IPS-15b (cell line): ENCODE data around the gene SERPINH1.
"Not testable (repeated sequence)": the region's sequence is repeated elsewhere in the genome, so short reads cannot be mapped to it uniquely, and the experiment has no call there.

Experiments used
- H3K27me3 ChIP-seq: one replicate; pipeline ENCODE4 v1.6.1; 2013; ENCODE audit warnings: low read length; ENCODE audit not compliant: control insufficient read depth, insufficient read depth
- H3K36me3 ChIP-seq: one replicate; pipeline ENCODE4 v1.6.1; 2013; ENCODE audit warnings: low read length; ENCODE audit not compliant: control insufficient read depth, insufficient read depth
- H3K4me1 ChIP-seq: one replicate; pipeline ENCODE4 v1.6.1; 2013; ENCODE audit warnings: mild to moderate bottlenecking, low read length; ENCODE audit not compliant: control insufficient read depth, insufficient read depth
- H3K4me3 ChIP-seq: one replicate; pipeline ENCODE4 v1.5.1; 2013; ENCODE audit warnings: low read depth, low read length
- H3K9ac ChIP-seq: one replicate; pipeline ENCODE4 v1.6.1; 2013; ENCODE audit warnings: low read depth, mild to moderate bottlenecking, low read length
- H3K9me3 ChIP-seq: one replicate; pipeline ENCODE4 v1.6.1; 2013; ENCODE audit warnings: mild to moderate bottlenecking, low read length; ENCODE audit not compliant: control insufficient read depth, insufficient read depth

The SERPINH1 gene

DNA sequence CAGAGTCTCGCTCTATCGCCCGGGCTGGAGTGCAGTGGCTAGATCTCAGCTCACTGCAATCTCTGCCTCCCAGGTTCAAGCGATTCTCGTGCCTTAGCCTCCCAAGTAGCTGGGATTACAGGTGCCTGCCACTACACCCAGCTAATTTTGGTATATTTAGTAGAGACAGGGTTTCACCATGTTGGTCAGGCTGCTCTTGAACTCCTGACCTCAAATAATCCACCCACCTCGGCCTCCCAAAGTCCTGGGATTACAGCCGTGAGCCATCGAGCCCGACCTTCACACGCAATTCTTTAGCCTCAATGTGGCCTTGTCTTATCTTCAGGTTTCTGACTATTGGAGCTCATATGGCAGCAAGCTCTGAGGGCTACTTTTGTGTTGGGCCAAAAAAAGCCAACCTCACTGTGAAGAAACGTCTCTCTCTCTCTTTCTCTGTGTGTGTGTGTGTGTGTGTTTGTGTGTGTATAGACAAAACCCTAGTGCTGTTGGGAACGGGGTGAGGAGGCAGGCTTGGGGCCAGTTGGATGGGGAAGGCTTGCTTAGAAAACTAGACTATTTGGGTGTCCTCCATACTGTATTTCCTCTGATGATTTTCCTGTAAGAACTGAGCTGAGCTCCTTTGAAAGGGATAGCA lies 22.7 kb downstream of the SERPINH1 start:
- H3K9me3 ChIP-seq, H3K36me3 ChIP-seq, H3K9ac ChIP-seq, H3K4me3 ChIP-seq, H3K4me1 ChIP-seq, H3K27me3 ChIP-seq: not testable (repeated sequence)

DNA sequence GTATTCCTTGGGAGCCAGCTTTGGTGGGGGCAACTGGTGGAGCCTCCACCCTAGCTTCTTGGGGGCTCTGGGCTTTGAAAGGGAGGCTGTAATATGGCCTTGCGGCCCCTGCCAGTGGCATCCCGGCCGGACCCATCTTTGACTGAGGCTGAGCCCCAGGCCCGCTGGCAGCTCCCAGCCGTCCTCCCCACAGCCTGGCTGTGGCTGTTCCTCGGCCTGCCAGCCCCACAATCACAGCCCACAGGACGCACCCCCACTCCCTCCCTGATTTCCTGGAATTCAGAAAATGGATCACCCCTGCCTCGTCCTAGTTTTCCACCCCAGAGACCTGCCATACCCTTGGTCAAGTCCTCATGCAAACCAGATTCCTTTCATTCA lies 23.2 kb downstream of the SERPINH1 start:
- Histone ChIP-seq H3K27me3 (no peaks in the 10 kb centered on the region), H3K4me1 (peaks cover 3% of the 10 kb centered on the region), H3K9me3 (no peaks in the 10 kb centered on the region), H3K9ac (no peak overlapping the region), H3K36me3 (no peaks in the 10 kb centered on the region), H3K4me3 (no peak overlapping the region)

- Histone ChIP-seq H3K4me3 (no peak overlapping the region), H3K4me1 (peaks cover 3% of the 10 kb centered on the region), H3K9ac (no peak overlapping the region), H3K9me3 (no peaks in the 10 kb centered on the region), H3K36me3 (no peaks in the 10 kb centered on the region), H3K27me3 (no peaks in the 10 kb centered on the region)
These were observed 24.3 kb downstream of the SERPINH1 start for GRCh38 chr11:75586395-75586794.

GRCh38 chr11:75588051-75588481 lies 26.0 kb downstream of the SERPINH1 start:
- no peak overlapping the region for H3K4me3 ChIP-seq
- peaks cover 3% of the 10 kb centered on the region for H3K4me1 ChIP-seq
- H3K9ac ChIP-seq = no peak overlapping the region
- peaks cover 2% of the 10 kb centered on the region for H3K27me3 ChIP-seq
- H3K9me3 ChIP-seq = no peaks in the 10 kb centered on the region
- H3K36me3 ChIP-seq = no peaks in the 10 kb centered on the region

DNA sequence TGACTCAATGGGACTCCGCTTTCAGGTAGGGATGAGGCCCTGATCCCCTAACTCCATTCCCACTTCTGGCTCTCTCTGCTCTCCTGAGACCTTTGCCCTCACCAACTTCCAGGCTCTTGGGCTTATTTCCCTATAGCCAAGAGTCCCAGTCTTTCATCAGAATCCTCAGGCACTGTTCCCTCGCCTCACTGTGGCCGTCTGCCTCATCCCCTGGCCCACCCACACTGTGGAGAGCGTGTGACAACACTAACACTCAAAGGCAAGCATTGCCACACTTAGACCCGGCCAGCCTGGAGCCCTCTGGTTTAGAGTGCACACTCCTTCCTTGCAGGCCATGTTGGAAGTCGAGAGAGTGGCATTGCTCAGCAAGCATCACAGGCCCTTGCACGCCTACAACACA lies 27.0 kb downstream of the SERPINH1 start:
- H3K4me3 ChIP-seq = no peak overlapping the region
- peaks cover 2% of the 10 kb centered on the region for H3K27me3 ChIP-seq
- no peaks in the 10 kb centered on the region for H3K9me3 ChIP-seq
- H3K36me3 ChIP-seq = no peaks in the 10 kb centered on the region
- no peak overlapping the region for H3K9ac ChIP-seq
- H3K4me1 ChIP-seq = peaks cover 3% of the 10 kb centered on the region

- H3K36me3 ChIP-seq = no peaks in the 10 kb centered on the region
- H3K27me3 ChIP-seq = peaks cover 2% of the 10 kb centered on the region
- H3K9me3 ChIP-seq = no peaks in the 10 kb centered on the region
- no peaks in the 10 kb centered on the region for H3K4me1 ChIP-seq
- H3K9ac ChIP-seq = no peak overlapping the region
- no peak overlapping the region for H3K4me3 ChIP-seq
These were observed 27.9 kb downstream of the SERPINH1 start for GRCh38 chr11:75589933-75590332.

GRCh38 chr11:75591371-75591770 lies 29.3 kb downstream of the SERPINH1 start:
- Histone ChIP-seq H3K4me3 (no peak overlapping the region), H3K4me1 (no peaks in the 10 kb centered on the region), H3K36me3 (no peaks in the 10 kb centered on the region), H3K9me3 (no peaks in the 10 kb centered on the region), H3K27me3 (peaks cover 2% of the 10 kb centered on the region), H3K9ac (no peak overlapping the region)

DNA sequence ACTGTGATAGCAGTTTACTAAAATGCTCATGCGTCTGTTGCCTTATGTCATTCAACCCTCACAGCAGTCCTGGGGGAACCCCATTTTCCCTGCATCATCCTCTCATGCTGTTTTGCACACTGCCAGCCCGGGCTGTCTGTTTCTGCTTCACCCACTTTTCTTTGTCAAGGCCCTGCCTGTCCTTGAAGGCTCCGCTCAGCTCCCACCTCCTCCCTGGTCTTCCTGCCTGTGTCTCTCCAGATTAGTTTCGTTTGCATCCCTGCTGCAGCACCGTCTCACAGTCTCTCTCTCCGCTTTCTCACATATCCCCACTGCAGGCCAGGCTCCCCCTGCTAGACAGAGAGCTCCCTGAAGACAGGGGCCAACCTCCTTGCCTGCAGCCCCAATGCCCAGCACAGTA lies 29.9 kb downstream of the SERPINH1 start:
- Histone ChIP-seq H3K9ac (no peak overlapping the region), H3K4me1 (no peaks in the 10 kb centered on the region), H3K4me3 (no peak overlapping the region), H3K9me3 (no peaks in the 10 kb centered on the region), H3K36me3 (no peaks in the 10 kb centered on the region), H3K27me3 (peaks cover 2% of the 10 kb centered on the region)

GRCh38 chr11:75592715-75593114 lies 30.7 kb downstream of the SERPINH1 start:
- Histone ChIP-seq H3K27me3 (peaks cover 2% of the 10 kb centered on the region), H3K4me1 (no peaks in the 10 kb centered on the region), H3K9ac (no peak overlapping the region), H3K36me3 (no peaks in the 10 kb centered on the region), H3K9me3 (no peaks in the 10 kb centered on the region), H3K4me3 (no peak overlapping the region)

DNA sequence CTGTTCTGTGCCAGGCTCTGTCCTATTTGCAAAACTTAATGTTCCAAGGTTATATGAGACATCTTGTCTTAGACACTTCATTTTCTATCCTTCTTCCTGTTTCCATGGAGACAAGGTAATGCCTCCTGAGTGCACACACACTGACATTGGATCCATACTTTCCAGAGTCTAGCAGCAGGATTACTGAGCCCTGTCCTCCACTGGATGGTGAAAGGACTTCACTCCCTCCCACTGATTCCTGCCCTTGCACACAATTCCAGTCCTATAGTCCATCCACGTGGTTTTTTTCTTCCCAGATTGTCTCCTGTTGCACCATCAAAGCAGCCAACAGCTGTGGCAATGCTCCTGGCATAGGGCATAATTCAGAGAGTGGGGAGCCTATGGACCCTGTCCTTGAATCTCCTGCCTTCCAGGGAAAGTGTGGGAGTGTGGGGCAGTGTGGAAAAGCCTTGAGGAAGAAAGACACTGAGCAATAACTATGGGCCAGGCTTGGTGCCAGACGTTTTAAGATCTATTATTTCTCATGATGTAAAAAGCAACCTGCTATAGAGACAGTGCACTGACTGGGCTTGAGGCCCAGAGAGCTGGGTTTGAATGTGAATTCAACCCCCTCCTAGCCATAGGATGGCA lies 31.3 kb downstream of the SERPINH1 start:
- no peaks in the 10 kb centered on the region for H3K9me3 ChIP-seq

GRCh38 chr11:75594211-75594610 lies 32.2 kb downstream of the SERPINH1 start:
- Histone ChIP-seq H3K4me1 (no peaks in the 10 kb centered on the region), H3K36me3 (no peaks in the 10 kb centered on the region), H3K4me3 (no peak overlapping the region), H3K27me3 (peaks cover 2% of the 10 kb centered on the region), H3K9ac (no peak overlapping the region), H3K9me3 (no peaks in the 10 kb centered on the region)

More for the DNA sequence above, 31.3 kb downstream of the SERPINH1 start:
- Histone ChIP-seq H3K9ac (no peak overlapping the region), H3K27me3 (peaks cover 2% of the 10 kb centered on the region), H3K4me3 (no peak overlapping the region), H3K36me3 (no peaks in the 10 kb centered on the region), H3K4me1 (no peaks in the 10 kb centered on the region)

DNA sequence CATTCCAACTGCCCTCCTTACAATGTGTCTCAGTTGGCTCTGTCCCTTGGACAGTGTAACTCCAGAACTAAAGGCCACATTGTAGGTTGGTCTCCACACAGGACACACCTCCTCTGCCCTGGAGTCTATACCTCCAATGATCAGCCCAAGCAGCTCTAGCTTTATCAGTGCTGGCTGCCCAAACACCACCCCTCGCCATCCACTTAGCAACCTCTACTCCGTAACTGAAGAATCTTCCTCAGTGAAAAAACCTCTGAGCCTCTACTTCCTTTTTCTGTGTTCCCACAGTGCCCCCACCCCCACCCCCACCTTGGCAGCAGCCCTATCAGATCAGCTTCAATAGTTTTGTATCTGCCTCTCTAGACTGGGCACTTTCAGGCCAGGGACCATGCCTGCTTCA lies 33.4 kb downstream of the SERPINH1 start:
- Histone ChIP-seq H3K4me3 (no peak overlapping the region), H3K9ac (no peak overlapping the region), H3K4me1 (no peaks in the 10 kb centered on the region), H3K27me3 (peaks cover 2% of the 10 kb centered on the region), H3K9me3 (no peaks in the 10 kb centered on the region), H3K36me3 (no peaks in the 10 kb centered on the region)
